Loucy (cell line): ENCODE data around the gene GRB14.

Source experiments
- H2AFZ ChIP-seq: fragments of 200-600 bp; sonication (generic); 2 replicates; pipeline ENCODE4 v1.6.0; 2016; ENCODE audit warnings: antibody characterized with exemption, mild to moderate bottlenecking, low read length, moderate library complexity
- H3F3A ChIP-seq: fragments of 200-600 bp; 2 replicates; pipeline ENCODE4 v1.6.0; 2016; ENCODE audit warnings: antibody characterized with exemption, low read depth, mild to moderate bottlenecking
- H3K27me3 ChIP-seq: fragments of 200-600 bp; sonication (generic); 2 replicates; pipeline ENCODE4 v1.6.1; 2014; ENCODE audit warnings: low read length, mild to moderate bottlenecking; ENCODE audit not compliant: insufficient read depth, poor library complexity, severe bottlenecking
- H3K36me3 ChIP-seq: fragments of 200-600 bp; sonication (generic); 2 replicates; pipeline ENCODE4 v1.6.1; 2016; ENCODE audit warnings: low read length; ENCODE audit not compliant: insufficient read depth
- H3K4me1 ChIP-seq: fragments of 200-600 bp; sonication (generic); 2 replicates; pipeline ENCODE4 v1.5.1; 2014; ENCODE audit warnings: low read length, mild to moderate bottlenecking; ENCODE audit not compliant: insufficient read depth, poor library complexity, severe bottlenecking
- H3K4me2 ChIP-seq: fragments of 200-600 bp; sonication (generic); 2 replicates; pipeline ENCODE4 v1.6.0; 2014; ENCODE audit warnings: antibody characterized with exemption, low read length, low read depth, mild to moderate bottlenecking; ENCODE audit not compliant: poor library complexity, severe bottlenecking
- H3K4me3 ChIP-seq: fragments of 200-600 bp; sonication (generic); 2 replicates; pipeline ENCODE4 v1.5.1; 2014; ENCODE audit warnings: low read length, mild to moderate bottlenecking, mixed read lengths; ENCODE audit not compliant: poor library complexity, severe bottlenecking
- H3K79me2 ChIP-seq: fragments of 200-600 bp; sonication (generic); 2 replicates; pipeline ENCODE4 v1.6.1; 2014; ENCODE audit warnings: low read length; ENCODE audit not compliant: insufficient read depth
- H3K9ac ChIP-seq: fragments of 200-600 bp; sonication (generic); 2 replicates; pipeline ENCODE4 v1.6.0; 2014; ENCODE audit warnings: mild to moderate bottlenecking, low read depth, low read length, moderate library complexity; ENCODE audit not compliant: poor library complexity, severe bottlenecking
- H3K9me2 ChIP-seq: fragments of 200-600 bp; sonication (generic); replicated peaks from 2 replicates; pipeline ENCODE4 v1.6.1; 2016; ENCODE audit warnings: low read depth, low read length, mixed read lengths
- H3K9me3 ChIP-seq: fragments of 200-600 bp; sonication (generic); 2 replicates; pipeline ENCODE4 v1.6.1; 2014; ENCODE audit warnings: mild to moderate bottlenecking, antibody characterized with exemption, low read length, low read depth; ENCODE audit not compliant: insufficient read depth
- H4K20me1 ChIP-seq: fragments of 200-600 bp; sonication (generic); 2 replicates; pipeline ENCODE4 v1.6.0; 2014; ENCODE audit warnings: antibody characterized with exemption, low read length, mild to moderate bottlenecking; ENCODE audit not compliant: insufficient read depth, poor library complexity, severe bottlenecking
- CTCF ChIP-seq: fragments of 200-600 bp; sonication (generic); conservative IDR thresholded peaks from 2 replicates; pipeline ENCODE4 v1.5.1; 2014; ENCODE audit warnings: mild to moderate bottlenecking, antibody characterized with exemption, low read length
- EZH2phosphoT487 ChIP-seq: fragments of 200-600 bp; IDR thresholded peaks from 2 replicates; pipeline ENCODE4 v1.6.1; 2018; ENCODE audit warnings: antibody characterized with exemption, mild to moderate bottlenecking, moderate library complexity, borderline replicate concordance

The GRB14 gene

GRCh38 chr2:164664070-164664469, 42.8 kb upstream of the GRB14 start:
- Histone ChIP-seq H3K9me2 (no peaks in the 10 kb centered on the region), H3K9ac (no peak overlapping the region), H3F3A (no peaks in the 10 kb centered on the region), H3K27me3 (no peaks in the 10 kb centered on the region), H3K36me3 (no peaks in the 10 kb centered on the region), H3K4me3 (no peak overlapping the region), H2AFZ (no peak overlapping the region), H4K20me1 (no peaks in the 10 kb centered on the region), H3K79me2 (no peaks in the 10 kb centered on the region), H3K4me1 (peaks cover 3% of the 10 kb centered on the region), H3K9me3 (no peaks in the 10 kb centered on the region), H3K4me2 (no peak overlapping the region)
- TF ChIP-seq EZH2phosphoT487 (no peak), CTCF (no peak)

GRCh38 chr2:164662868-164663631, 41.8 kb upstream of the GRB14 start:
- H2AFZ ChIP-seq: no peak overlapping the region
- no peak overlapping the region for H3K4me2 ChIP-seq
- no peaks in the 10 kb centered on the region for H3F3A ChIP-seq
- H3K9me2 ChIP-seq: no peaks in the 10 kb centered on the region
- TF ChIP-seq CTCF (no peak), EZH2phosphoT487 (no peak)
- H3K9me3 ChIP-seq: no peaks in the 10 kb centered on the region
- H3K36me3 ChIP-seq: no peaks in the 10 kb centered on the region
- H3K9ac ChIP-seq: no peak overlapping the region
- no peaks in the 10 kb centered on the region for H4K20me1 ChIP-seq
- H3K79me2 ChIP-seq: no peaks in the 10 kb centered on the region
- no peaks in the 10 kb centered on the region for H3K27me3 ChIP-seq
- H3K4me3 ChIP-seq: no peak overlapping the region
- no peaks in the 10 kb centered on the region for H3K4me1 ChIP-seq

- no peaks in the 10 kb centered on the region for H3K36me3 ChIP-seq
- no peak overlapping the region for H3K4me3 ChIP-seq
- no peaks in the 10 kb centered on the region for H3K9me3 ChIP-seq
- H4K20me1 ChIP-seq: no peaks in the 10 kb centered on the region
- H3K27me3 ChIP-seq: no peaks in the 10 kb centered on the region
- no peaks in the 10 kb centered on the region for H3F3A ChIP-seq
- TF ChIP-seq EZH2phosphoT487: no peak
- no peak for TF ChIP-seq CTCF
- no peak overlapping the region for H3K4me2 ChIP-seq
- H3K9ac ChIP-seq: no peak overlapping the region
- no peaks in the 10 kb centered on the region for H3K9me2 ChIP-seq
- H2AFZ ChIP-seq: no peak overlapping the region
- H3K4me1 ChIP-seq: no peaks in the 10 kb centered on the region
- no peaks in the 10 kb centered on the region for H3K79me2 ChIP-seq
Measured at GRCh38 chr2:164662066-164662465, 40.8 kb upstream of the GRB14 start.
